HK-2 (cell line): ENCODE results near the gene LMX1A.

ENCODE experiments used
- DNase-seq: peaks from one replicate; pipeline ENCODE4 v3.0.0-alpha.2; 2018; ENCODE audit not compliant: unreplicated experiment

LMX1A gene

GRCh38 chr1:165355977-165356811 lies at the start of gene LMX1A:
LMX1A (minus strand) TSS chr1:165356715; CDS start chr1:165355559, 1,156 bp downstream.
- no peak for DNase-seq

- DNase-seq = peak; percentile 37
Observed at GRCh38 chr1:165403835-165404482, 47.4 kb upstream of the LMX1A start.

DNA sequence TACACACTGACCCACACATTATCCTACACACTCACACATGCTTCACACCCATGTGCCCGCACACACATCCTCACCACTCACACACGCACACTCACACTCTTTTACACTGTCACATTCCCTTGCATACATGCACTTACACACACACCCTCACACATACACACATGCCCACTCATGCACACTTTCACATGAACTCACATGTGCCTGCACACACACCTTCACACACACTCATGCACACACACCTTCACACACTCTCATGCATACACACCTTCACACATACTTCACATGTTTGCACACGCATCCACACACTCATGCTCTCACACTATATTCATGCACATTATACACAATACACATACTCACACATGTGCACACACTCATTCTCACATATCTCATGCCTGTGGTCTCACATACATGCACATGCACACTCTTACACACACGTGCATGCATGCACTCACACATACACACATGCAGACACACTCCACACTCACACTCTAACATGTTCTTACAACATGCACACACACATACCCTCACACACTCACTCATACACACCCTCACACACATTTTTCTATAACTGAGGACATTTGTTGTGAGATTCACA lies 46.1 kb upstream of the LMX1A start:
- DNase-seq = no peak

- peak; percentile 37 for DNase-seq
Observed at GRCh38 chr1:165397944-165398343, 41.4 kb upstream of the LMX1A start.

DNA sequence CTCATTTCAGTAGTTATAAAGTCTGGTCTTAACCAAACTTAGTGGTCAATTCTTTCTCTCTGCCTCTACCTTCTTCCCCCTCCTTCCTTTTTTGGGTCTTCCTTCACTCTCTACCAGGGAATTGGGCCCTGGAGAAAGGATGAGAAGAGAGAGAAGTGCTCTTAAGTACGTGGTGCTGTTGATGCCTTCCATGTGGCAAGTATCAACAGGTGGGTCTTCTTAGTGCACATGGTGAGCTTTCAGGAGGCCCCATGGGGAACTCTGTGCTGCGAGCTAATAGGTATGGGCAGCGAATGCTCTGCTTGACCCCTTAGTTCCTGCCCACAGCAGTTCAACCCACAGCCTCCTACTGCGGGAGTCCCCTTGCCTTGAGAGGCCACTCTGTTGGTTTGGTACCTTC lies 39.4 kb upstream of the LMX1A start:
- DNase-seq = no peak

- DNase-seq = no peak
Observed at GRCh38 chr1:165395478-165395877, 39.0 kb upstream of the LMX1A start.

GRCh38 chr1:165392634-165393571 lies 36.4 kb upstream of the LMX1A start:
- DNase-seq = peak; percentile 92

DNA sequence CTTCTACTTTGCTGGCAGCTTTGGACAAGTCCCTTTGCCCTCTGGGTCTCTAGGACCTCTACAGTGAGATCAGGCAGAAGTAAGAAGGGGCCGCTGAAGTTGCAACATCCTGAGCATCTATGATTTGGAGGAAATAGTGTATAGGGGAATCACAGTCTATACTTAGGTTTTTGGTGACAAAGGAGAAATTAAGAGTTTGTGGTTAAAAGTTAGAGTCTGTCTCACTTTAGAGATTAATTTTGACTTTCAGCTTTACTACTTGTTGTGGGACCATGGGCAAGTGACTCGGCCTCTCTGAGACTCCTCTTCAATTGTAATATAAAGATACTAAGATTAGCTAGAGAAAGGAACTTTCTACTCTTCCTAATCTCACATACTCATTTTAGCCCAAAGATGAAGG lies 33.1 kb upstream of the LMX1A start:
- DNase-seq = no peak

- DNase-seq = no peak
Observed at GRCh38 chr1:165387961-165388360, 31.4 kb upstream of the LMX1A start.

GRCh38 chr1:165387505-165387904 lies 31.0 kb upstream of the LMX1A start:
- no peak for DNase-seq

- DNase-seq = no peak
Observed at GRCh38 chr1:165383599-165384405, 27.3 kb upstream of the LMX1A start.

DNA sequence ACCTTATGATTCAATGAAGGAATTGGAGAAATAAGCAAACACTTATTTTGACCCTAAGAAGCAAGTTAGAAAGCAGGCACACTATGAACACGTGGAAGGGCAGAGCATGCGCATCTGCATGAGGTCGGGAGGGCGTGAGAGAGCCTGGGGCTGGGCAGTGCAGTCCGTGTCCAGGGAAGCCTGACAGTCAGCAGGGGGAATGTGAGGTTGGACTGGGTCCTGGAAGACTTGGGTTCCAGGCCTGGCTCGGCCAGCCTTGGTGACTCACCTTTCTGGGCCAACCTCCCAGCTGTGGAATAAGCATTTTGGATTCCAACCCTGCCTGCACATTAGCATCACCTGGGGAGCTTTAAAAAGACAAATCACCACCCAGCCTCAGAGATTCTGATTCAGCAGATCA lies 26.6 kb upstream of the LMX1A start:
- no peak for DNase-seq

DNA sequence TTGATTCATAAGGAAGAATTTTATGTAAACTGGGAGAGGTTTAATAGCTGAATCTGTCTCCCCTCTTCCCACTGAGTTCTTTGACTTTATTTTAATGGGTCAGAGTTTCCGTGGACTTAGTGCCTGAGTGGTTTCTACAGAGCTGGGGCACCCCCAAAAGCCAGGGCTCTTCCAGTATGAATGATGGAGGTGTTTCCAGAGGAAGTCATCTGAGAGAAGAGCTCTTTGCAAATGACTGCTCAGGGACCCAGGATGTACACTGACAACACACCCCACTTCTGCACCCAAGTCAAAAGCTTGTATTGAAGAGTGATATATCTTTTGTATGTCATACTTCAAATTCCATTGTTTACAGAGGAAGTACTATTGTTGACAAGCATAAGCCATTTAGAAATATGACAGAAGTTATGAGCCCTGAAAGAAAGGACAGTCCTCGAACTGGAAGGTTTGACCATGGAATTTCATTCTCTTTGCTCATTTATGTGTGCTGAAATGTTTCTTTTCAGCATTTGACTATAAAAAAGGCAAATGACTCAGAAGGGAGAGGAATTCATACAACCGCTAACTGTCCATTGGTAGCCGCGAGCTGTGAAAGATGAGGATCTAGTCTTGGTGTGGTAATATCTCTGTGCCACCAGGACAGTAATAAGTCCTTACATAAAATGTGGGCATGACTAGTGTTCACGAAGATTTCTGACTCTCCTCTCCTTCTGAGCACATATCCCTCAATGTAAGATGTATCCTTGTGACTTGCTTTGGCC lies 25.4 kb upstream of the LMX1A start:
- no peak for DNase-seq

DNA sequence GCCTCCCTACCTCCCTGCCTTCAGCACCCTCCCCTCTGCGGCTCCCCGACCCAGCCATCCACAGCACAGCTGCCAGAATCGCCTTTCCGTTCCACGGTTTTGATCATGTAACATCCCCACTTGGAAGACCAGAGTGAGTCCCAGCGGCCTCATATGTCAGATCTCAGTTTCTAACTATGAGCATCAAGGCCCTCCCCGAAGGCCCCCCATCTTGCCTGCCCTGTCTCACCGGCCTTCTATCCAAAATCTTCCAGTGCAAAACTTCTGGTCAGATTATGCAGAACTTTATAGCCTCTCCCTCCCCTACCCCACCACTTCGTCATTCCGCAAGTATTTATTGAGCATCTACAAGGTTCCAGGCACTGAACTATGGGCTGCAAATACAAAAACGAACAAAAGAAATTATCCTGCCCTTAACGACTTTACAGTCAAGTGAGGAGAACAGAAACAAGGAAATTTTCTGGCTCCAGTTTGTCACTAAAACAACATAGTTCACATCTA lies 20.3 kb upstream of the LMX1A start:
- no peak for DNase-seq

GRCh38 chr1:165376041-165376810 lies 19.7 kb upstream of the LMX1A start:
- peak; percentile 82 for DNase-seq

DNA sequence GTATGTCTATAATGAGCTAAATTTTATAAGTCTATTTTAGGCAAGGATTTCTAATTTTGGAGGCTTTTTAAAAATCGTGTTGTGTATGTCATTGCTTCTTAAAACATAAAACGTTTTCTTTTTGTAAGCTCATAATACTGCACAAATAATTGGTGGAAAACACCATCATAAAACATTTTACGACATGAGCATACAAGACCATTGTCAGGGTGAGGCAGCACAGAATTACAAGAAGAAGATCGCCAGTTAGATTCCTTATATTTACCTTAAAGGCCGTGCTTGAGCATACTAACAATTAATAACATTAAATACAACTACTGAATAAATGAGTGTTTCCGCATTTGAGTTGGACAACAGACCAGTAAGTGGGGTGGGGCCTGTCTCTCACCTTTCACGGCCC lies 19.1 kb upstream of the LMX1A start:
- DNase-seq = no peak

DNA sequence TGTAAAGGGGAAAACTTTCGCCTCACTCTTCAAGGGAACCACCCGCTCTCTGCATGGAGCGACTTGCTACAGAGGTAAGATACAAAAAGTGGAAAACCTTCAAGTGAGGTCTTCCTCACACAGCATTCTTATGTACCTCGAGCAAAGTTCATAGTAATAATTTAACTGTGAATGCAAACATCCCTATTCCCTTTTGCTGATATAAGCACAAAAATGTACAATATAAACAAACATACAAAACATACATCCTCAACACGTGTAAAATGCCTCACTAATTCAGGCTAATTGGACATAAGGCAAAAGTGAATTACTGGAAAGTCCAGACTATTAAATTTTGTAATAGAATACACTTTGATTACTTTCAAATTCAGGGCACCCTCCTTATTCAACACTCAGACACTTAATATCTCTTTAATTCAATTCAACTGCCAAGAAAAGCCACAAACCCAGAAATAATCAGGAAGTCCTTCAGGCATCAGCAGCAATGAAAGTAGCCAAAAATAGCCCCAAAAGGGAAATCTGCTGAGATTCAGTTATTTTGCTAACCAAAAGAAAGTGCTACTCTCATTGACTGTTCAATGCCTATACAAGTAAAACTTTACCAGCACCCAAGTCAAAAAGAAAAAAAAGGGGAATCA lies 15.2 kb upstream of the LMX1A start:
- DNase-seq = no peak

DNA sequence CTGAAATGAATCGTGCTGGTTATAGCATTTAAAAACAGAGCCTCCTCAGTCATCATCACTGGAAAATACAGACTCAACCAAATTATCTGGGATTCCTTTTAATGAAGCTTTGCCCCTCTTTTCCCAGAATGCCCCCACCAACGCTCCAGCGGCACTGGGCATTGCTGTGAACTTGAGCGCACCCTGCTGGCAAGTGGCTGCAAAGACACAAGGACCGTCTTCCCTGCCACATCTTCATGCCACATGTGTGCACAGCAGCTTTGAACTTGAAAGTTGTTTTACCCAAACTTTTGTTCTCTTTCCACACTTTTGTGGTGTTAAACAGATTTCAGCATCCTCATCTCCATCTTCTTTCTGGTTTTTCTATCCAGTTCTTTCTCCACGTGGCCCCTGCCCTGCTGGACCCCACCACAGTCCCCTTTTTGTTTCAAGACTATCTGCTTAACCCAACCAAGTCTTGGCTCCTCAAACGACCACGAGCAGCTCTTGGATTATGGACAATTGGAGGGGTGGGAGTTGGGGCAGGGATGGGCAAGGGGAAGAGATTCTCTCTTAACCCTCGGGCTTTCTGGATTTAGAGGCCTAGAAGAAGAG lies 12.8 kb upstream of the LMX1A start:
- DNase-seq = peak; percentile 48
